Mesenchymal stem cell (in vitro differentiated cells and primary cell): ENCODE measurements around the gene SLC7A11.

ENCODE experiments used
- DNase-seq: peaks from one replicate; pipeline ENCODE4 v3.0.0-alpha.2; 2013
- H2AFZ ChIP-seq: one replicate; pipeline ENCODE4 v1.6.1; 2013; ENCODE audit warnings: low read depth, mild to moderate bottlenecking, control low read depth, inconsistent platforms, low read length, moderate library complexity
- H2AK5ac ChIP-seq: 2 replicates; pipeline ENCODE4 v1.6.1; 2013; ENCODE audit warnings: low read length, moderate library complexity, mild to moderate bottlenecking, inconsistent platforms; ENCODE audit not compliant: severe bottlenecking
- H2BK120ac ChIP-seq: one replicate; pipeline ENCODE4 v1.6.1; 2013; ENCODE audit warnings: low read depth, mild to moderate bottlenecking, inconsistent platforms, low read length, moderate library complexity
- H2BK12ac ChIP-seq, 2 experiments: one replicate each; pipeline ENCODE4 v1.6.1; 2013; ENCODE audit warnings: inconsistent platforms in 2 of 2, low read length in 2 of 2, mild to moderate bottlenecking in 2 of 2, moderate library complexity in 2 of 2, control low read depth in 1 of 2
- H2BK15ac ChIP-seq: one replicate; pipeline ENCODE4 v1.6.1; 2013; ENCODE audit warnings: mild to moderate bottlenecking, low read depth, inconsistent platforms; ENCODE audit not compliant: poor library complexity, severe bottlenecking
- H2BK5ac ChIP-seq: 2 replicates; pipeline ENCODE4 v1.6.1; 2013; ENCODE audit warnings: low read depth, mild to moderate bottlenecking, low read length, control low read depth, inconsistent platforms; ENCODE audit not compliant: poor library complexity, severe bottlenecking
- H3K14ac ChIP-seq, 2 experiments: one replicate each; pipeline ENCODE4 v1.6.1; 2013; ENCODE audit warnings: inconsistent platforms in 2 of 2, low read length in 2 of 2, control low read depth in 1 of 2, mild to moderate bottlenecking in 1 of 2, moderate library complexity in 1 of 2
- H3K18ac ChIP-seq, 2 experiments: one replicate each; pipeline ENCODE4 v1.6.1; 2013; ENCODE audit warnings: inconsistent platforms in 2 of 2, low read length in 2 of 2, control low read depth in 1 of 2, low read depth in 1 of 2, mild to moderate bottlenecking in 1 of 2
- H3K23ac ChIP-seq, 2 experiments: one replicate each; pipeline ENCODE4 v1.6.1; 2013; ENCODE audit warnings: inconsistent platforms in 2 of 2, low read length in 2 of 2, mild to moderate bottlenecking in 2 of 2, moderate library complexity in 2 of 2, control low read depth in 1 of 2
- H3K27ac ChIP-seq: 2 replicates; pipeline ENCODE4 v1.5.1; 2013; ENCODE audit warnings: mild to moderate bottlenecking, moderate library complexity, low read length, control low read depth, inconsistent platforms; ENCODE audit not compliant: poor library complexity, severe bottlenecking
- H3K27me3 ChIP-seq, 2 experiments: 2 replicates each; pipeline versions ENCODE4 v1.6.1 to v1.7.0; 2013; ENCODE audit warnings: low read length in 2 of 2, mild to moderate bottlenecking in 2 of 2, moderate library complexity in 2 of 2, control low read depth in 1 of 2, inconsistent platforms in 1 of 2; ENCODE audit not compliant: control insufficient read depth in 1 of 2, insufficient read depth in 1 of 2
- H3K36me3 ChIP-seq, 2 experiments: 2 replicates each; pipeline versions ENCODE4 v1.6.1 to v1.7.0; 2013; ENCODE audit warnings: low read length in 2 of 2, control low read depth in 1 of 2, inconsistent platforms in 1 of 2, low read depth in 1 of 2, mild to moderate bottlenecking in 1 of 2; ENCODE audit not compliant: insufficient read depth in 2 of 2, control insufficient read depth in 1 of 2
- H3K4ac ChIP-seq, 2 experiments: one replicate each; pipeline ENCODE4 v1.6.1; 2013; ENCODE audit warnings: inconsistent platforms in 2 of 2, low read length in 2 of 2, mild to moderate bottlenecking in 2 of 2, moderate library complexity in 2 of 2, control low read depth in 1 of 2, low read depth in 1 of 2
- H3K4me1 ChIP-seq: 2 replicates; pipeline ENCODE4 v1.6.1; 2013; ENCODE audit warnings: low read depth, low read length, control low read depth; ENCODE audit not compliant: control insufficient read depth, insufficient read depth
- H3K4me2 ChIP-seq: 2 replicates; pipeline ENCODE4 v1.6.1; 2013; ENCODE audit warnings: low read length, mild to moderate bottlenecking, inconsistent platforms; ENCODE audit not compliant: poor library complexity, severe bottlenecking
- H3K4me3 ChIP-seq, 2 experiments: 2 replicates each; pipeline versions ENCODE4 v1.5.1 to v1.7.0; 2013; ENCODE audit warnings: low read length in 2 of 2, mild to moderate bottlenecking in 2 of 2, control low read depth in 1 of 2, low read depth in 1 of 2; ENCODE audit not compliant: insufficient read depth in 1 of 2
- H3K79me1 ChIP-seq: replicated peaks from 2 replicates; pipeline ENCODE4 v1.6.1; 2013; ENCODE audit warnings: mild to moderate bottlenecking, control low read depth, low read length, inconsistent platforms; ENCODE audit not compliant: poor library complexity, severe bottlenecking
- H3K9ac ChIP-seq: 2 replicates; pipeline ENCODE4 v1.7.0; 2013; ENCODE audit warnings: mild to moderate bottlenecking, low read length, moderate library complexity
- H3K9me3 ChIP-seq: 2 replicates; pipeline ENCODE4 v1.7.0; 2013; ENCODE audit warnings: mild to moderate bottlenecking, low read length; ENCODE audit not compliant: control insufficient read depth
- H4K8ac ChIP-seq: one replicate; pipeline ENCODE4 v1.6.1; 2013; ENCODE audit warnings: inconsistent platforms, mild to moderate bottlenecking, low read length, moderate library complexity
- H4K91ac ChIP-seq: one replicate; pipeline ENCODE4 v1.6.1; 2013; ENCODE audit warnings: mild to moderate bottlenecking, low read length, inconsistent platforms
- WGBS: methylation state at CpG from one replicate; pipeline ENCODE4 v1.1.7; 2013; ENCODE audit warnings: mixed read lengths; 5-methylcytosine and 5-hydroxymethylcytosine counted together

Gene SLC7A11

DNA sequence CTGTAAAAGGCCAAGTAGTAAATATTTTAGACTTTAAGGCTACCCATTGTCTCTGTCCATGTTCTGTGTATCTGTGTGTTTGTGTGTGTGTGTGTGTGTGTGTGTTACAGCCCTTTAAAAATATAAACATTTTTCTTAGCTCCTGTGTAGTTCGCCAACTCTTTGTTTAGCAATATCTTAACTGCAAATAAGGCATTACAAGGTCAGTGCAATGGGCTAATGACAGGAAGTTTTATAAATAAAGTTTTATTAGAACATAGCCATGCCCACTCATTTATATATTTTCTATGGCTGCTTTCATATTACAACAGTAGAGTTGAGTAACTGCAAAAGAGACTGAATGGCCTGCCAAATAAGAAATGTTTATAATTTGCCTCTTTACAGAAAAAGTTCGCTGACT lies 5.9 kb upstream of the SLC7A11 start:
- Histone ChIP-seq H3K27ac (no peak overlapping the region), H3K36me3 (no peaks in the 10 kb centered on the region), H2AFZ (no peak overlapping the region), H3K23ac (no peak overlapping the region), H2BK12ac (no peak overlapping the region), H3K4me1 (no peaks in the 10 kb centered on the region), H3K9me3 (no peaks in the 10 kb centered on the region), H3K4me3 (no peak overlapping the region), H4K8ac (no peak overlapping the region), H3K4ac (no peak overlapping the region), H2BK5ac (no peak overlapping the region), H3K4me2 (no peak overlapping the region), H2BK15ac (no peak overlapping the region), H3K14ac (no peak overlapping the region), H3K27me3 (no peaks in the 10 kb centered on the region), H2BK120ac (no peak overlapping the region), H3K79me1 (no peaks in the 10 kb centered on the region), H3K9ac (no peak overlapping the region), H2AK5ac (no peak overlapping the region), H4K91ac (no peak overlapping the region), H3K18ac (no peak overlapping the region)
- no peak for DNase-seq
- no CpG with 5 or more reads among the region's 2 CpGs for WGBS

DNA sequence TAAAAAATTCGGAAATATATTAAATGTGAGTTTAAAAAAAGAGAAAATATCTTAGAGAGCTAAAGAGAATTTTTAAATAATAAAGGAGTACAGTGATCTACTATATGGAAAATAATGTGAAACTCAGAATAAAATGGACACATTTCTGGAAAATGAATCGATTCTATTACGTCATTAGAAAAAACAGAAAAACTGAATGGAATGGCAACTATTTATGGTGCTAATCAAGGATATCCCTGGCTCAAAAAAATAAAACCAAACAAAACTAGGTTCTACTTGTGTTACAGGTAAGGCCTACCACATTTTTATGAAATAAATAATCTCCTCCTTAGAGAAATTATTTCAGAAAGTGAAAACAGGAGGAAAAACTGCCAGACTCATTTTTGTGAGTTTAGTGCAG lies 5.5 kb upstream of the SLC7A11 start:
- Histone ChIP-seq H2AK5ac (no peak overlapping the region), H3K23ac (no peak overlapping the region), H2AFZ (no peak overlapping the region), H4K91ac (no peak overlapping the region), H3K4me2 (no peak overlapping the region), H3K27me3 (no peaks in the 10 kb centered on the region), H3K9ac (no peak overlapping the region), H3K79me1 (no peaks in the 10 kb centered on the region), H2BK5ac (no peak overlapping the region), H4K8ac (no peak overlapping the region), H3K4me1 (no peaks in the 10 kb centered on the region), H3K27ac (no peak overlapping the region), H3K18ac (no peak overlapping the region), H3K36me3 (no peaks in the 10 kb centered on the region), H3K4ac (no peak overlapping the region), H2BK12ac (no peak overlapping the region), H3K4me3 (no peak overlapping the region), H2BK120ac (no peak overlapping the region), H3K9me3 (no peaks in the 10 kb centered on the region), H2BK15ac (no peak overlapping the region), H3K14ac (no peak overlapping the region)
- DNase-seq = no peak
- WGBS = 90% methylated on average over 2 of the region's 3 CpGs

DNA sequence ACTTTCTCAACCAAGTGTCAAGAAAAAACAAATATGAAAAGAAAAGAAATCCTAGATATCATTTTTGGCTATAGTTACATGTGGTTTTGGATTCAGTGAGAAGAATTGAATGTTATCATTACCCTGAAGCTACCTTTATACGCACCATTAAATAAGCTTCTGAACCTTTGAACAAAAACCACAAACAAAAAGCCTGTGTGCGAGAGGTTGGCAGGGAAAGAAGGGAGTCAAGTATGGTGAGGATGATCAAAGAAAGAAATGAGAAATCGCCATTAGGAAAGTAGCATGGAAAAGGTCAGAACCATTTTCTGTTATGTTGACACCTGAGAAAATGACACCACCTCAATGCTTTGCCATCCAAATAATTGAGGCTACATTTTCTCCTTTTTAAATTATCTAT lies 1.2 kb upstream of the SLC7A11 start:
- no peak overlapping the region for H2AK5ac ChIP-seq
- no peak overlapping the region for H2AFZ ChIP-seq
- no peak overlapping the region for H2BK5ac ChIP-seq
- no peak for DNase-seq
- no peak overlapping the region for H2BK15ac ChIP-seq
- no peak overlapping the region for H2BK120ac ChIP-seq
- no peak overlapping the region for H4K91ac ChIP-seq
- no peak overlapping the region for H3K4me2 ChIP-seq
- H3K27ac ChIP-seq = no peak overlapping the region
- H3K27me3 ChIP-seq = no peaks in the 10 kb centered on the region
- no peak overlapping the region for H3K18ac ChIP-seq
- H3K79me1 ChIP-seq = no peaks in the 10 kb centered on the region
- H3K23ac ChIP-seq = no peak overlapping the region
- H3K9ac ChIP-seq = peak overlapping the region; percentile 95
- H3K4ac ChIP-seq = no peak overlapping the region
- H3K4me1 ChIP-seq = peaks cover 3% of the 10 kb centered on the region
- no peak overlapping the region for H2BK12ac ChIP-seq
- H3K14ac ChIP-seq = no peak overlapping the region
- 100% methylated on average over 1 of the region's 3 CpGs for WGBS
- no peaks in the 10 kb centered on the region for H3K9me3 ChIP-seq
- no peaks in the 10 kb centered on the region for H3K36me3 ChIP-seq
- no peak overlapping the region for H3K4me3 ChIP-seq
- no peak overlapping the region for H4K8ac ChIP-seq

DNA sequence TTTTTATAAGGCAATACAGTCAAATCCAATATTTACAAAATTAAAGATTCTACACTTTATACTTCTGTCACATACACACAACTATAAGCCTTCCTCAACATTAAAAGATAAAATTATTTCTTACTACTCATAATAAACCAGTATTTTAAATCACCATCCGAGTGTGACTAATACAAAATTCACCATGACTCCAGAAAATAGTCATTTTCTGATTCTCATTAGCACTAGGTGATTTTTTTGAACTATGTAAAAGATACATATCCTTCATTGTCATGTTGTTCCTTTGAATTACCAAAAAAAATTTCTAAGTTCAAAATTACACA lies 646 bp upstream of the SLC7A11 start:
- no peak overlapping the region for H2AK5ac ChIP-seq
- no peak overlapping the region for H2BK12ac ChIP-seq
- peak overlapping the region; percentile 95 for H3K9ac ChIP-seq
- no peak for DNase-seq
- no peak overlapping the region for H3K23ac ChIP-seq
- H3K4me3 ChIP-seq = peak overlapping the region in 1 of 2 experiments; percentile 69
- H3K4me1 ChIP-seq = peaks cover 3% of the 10 kb centered on the region
- no peak overlapping the region for H3K4ac ChIP-seq
- WGBS = 0% methylated on average over 1 of the region's 1 CpG
- peak overlapping the region; percentile 19 for H2BK5ac ChIP-seq
- H3K79me1 ChIP-seq = no peaks in the 10 kb centered on the region
- no peak overlapping the region for H3K27ac ChIP-seq
- H3K4me2 ChIP-seq = no peak overlapping the region
- H2AFZ ChIP-seq = no peak overlapping the region
- no peak overlapping the region for H4K8ac ChIP-seq
- H2BK15ac ChIP-seq = no peak overlapping the region
- H3K14ac ChIP-seq = no peak overlapping the region
- H3K18ac ChIP-seq = no peak overlapping the region
- no peak overlapping the region for H4K91ac ChIP-seq
- H3K36me3 ChIP-seq = no peaks in the 10 kb centered on the region
- H2BK120ac ChIP-seq = no peak overlapping the region
- no peaks in the 10 kb centered on the region for H3K9me3 ChIP-seq
- no peaks in the 10 kb centered on the region for H3K27me3 ChIP-seq
